ENCODE results near the gene TMEM115. TPM values are rescaled to one million over a fixed set of nuclear protein-coding genes. Genes with fewer than 3 reads are reported as not detected.
A peak's percentile ranks its signal among the peaks of the same experiment; 100 is the strongest.

TMEM115 gene
- total RNA-seq, 1 donor from 2014 or later, result 19.7 TPM

DNA sequence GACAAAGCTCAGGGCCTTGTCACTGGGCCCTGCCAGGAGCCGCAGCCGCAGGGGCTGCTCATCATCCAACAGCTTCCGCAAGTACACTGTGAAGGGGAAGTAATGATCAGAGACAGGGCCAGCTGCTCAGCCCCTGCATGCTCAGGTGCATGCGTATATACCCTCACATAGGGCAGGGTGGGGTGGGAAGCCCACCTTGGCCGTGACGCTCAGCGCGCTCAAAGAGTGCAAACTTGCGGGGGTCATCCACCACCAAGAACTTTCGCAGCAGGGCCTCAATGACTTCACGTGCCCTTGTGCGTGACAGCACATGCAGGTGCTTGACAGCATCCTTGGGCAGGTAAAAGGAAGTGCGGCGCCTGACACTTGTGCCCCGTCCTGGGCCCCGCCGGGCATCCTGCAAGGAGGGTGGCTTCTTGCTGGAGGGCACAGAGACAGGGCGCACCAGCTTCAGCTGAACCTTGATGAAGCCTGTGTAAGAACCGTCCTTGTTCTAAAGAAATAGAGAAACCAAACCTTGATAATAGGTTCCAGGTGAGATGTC is 27.9 kb downstream of the TMEM115 start:
- Histone ChIP-seq H3K27me3 (ENCODE audit: control insufficient read depth, insufficient read depth, low read length) (no peaks in the 10 kb centered on the region), H3K36me3 (ENCODE audit: control insufficient read depth, insufficient read depth, low read length) (peaks cover 17% of the 10 kb centered on the region), H3K4me3 (ENCODE audit: low read depth, low read length) (no peak overlapping the region)
- DNase-seq (ENCODE audit: low read depth) (no peak), FAIRE-seq (no peak)
- TF ChIP-seq, protein P1, sequence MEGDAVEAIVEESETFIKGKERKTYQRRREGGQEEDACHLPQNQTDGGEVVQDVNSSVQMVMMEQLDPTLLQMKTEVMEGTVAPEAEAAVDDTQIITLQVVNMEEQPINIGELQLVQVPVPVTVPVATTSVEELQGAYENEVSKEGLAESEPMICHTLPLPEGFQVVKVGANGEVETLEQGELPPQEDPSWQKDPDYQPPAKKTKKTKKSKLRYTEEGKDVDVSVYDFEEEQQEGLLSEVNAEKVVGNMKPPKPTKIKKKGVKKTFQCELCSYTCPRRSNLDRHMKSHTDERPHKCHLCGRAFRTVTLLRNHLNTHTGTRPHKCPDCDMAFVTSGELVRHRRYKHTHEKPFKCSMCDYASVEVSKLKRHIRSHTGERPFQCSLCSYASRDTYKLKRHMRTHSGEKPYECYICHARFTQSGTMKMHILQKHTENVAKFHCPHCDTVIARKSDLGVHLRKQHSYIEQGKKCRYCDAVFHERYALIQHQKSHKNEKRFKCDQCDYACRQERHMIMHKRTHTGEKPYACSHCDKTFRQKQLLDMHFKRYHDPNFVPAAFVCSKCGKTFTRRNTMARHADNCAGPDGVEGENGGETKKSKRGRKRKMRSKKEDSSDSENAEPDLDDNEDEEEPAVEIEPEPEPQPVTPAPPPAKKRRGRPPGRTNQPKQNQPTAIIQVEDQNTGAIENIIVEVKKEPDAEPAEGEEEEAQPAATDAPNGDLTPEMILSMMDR (IDR thresholded peaks at IDR 0.05; ENCODE audit: insufficient read depth, low read length, severe bottlenecking), result no peak

DNA sequence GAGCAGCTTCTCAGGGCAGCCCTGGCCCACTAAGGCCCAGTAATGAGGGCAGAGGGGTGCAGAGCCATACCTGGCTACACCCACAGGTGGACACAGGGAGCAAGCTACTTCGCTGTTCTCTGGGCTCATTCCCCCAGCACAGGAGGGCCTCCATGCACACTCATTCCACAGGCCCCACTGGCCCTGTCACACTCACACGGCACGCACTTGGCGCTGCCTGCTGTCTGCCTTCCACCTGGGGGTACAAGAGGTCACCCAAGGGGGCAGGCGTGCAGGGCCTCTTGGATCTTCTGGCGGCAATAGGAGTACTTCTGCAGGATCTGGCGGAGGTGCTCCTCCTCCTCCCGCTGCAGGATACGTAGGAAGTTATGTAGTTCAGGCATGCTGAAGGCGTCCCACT is 29.0 kb downstream of the TMEM115 start:
- Histone ChIP-seq H3K4me3 (ENCODE audit: low read depth, low read length) (no peak overlapping the region), H3K27me3 (ENCODE audit: control insufficient read depth, insufficient read depth, low read length) (no peaks in the 10 kb centered on the region), H3K36me3 (ENCODE audit: control insufficient read depth, insufficient read depth, low read length) (peaks cover 24% of the 10 kb centered on the region)
- DNase-seq (ENCODE audit: low read depth), result no peak
- TF ChIP-seq, protein P1 (IDR thresholded peaks at IDR 0.05; ENCODE audit: insufficient read depth, low read length, severe bottlenecking), result no peak
- no peak for FAIRE-seq

DNA sequence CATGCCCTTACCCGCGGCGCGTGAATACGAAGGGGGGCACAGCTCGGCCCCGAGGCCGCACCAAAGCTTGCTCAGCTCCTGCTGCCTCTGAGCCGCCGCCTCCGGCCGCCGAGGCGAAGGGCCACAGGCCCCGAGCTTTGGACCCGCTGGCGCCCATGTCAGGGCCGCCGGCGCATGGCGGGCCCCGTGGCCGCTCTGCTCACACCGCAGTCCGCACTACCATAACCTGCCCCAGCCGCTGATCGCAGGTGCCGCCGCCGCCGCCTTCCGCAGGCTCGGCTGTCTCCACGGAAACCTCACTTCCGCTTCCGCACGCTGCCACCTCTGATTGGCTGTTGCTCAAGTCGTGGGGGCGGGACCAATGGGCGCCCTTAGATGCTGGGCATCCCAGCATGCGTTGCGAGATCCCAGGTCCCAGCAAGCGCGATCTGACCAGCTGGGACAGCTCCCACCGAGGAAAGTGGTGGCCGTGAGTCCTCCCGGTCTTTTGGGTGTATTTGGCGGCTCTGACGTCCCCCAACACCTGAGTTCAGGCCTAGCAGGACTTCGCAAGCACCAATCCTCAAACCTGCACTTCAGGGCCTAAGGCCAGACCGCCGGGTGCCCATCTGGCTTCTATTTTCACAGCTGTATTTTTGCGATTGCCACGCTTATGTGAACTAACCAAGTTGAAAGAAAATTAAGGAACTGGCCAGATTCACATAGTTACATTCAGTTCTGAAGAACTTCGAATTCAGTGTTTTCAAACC is 31.2 kb downstream of the TMEM115 start, which contains the start of gene TUSC2:
TUSC2 (minus strand) TSS at position 281 of the 749 bp plus-strand sequence; CDS start at position 157, 124 bp downstream.
- TF ChIP-seq, protein P1 (IDR thresholded peaks at IDR 0.05; ENCODE audit: insufficient read depth, low read length, severe bottlenecking), result no peak
- Histone ChIP-seq H3K36me3 (ENCODE audit: control insufficient read depth, insufficient read depth, low read length) (peaks cover 26% of the 10 kb centered on the region), H3K27me3 (ENCODE audit: control insufficient read depth, insufficient read depth, low read length) (no peaks in the 10 kb centered on the region), H3K4me3 (ENCODE audit: low read depth, low read length) (peak within 1 kb of the TSS; percentile 95)
- DNase-seq (ENCODE audit: low read depth), result peak; percentile 94
- FAIRE-seq, result peak; percentile 7

DNA sequence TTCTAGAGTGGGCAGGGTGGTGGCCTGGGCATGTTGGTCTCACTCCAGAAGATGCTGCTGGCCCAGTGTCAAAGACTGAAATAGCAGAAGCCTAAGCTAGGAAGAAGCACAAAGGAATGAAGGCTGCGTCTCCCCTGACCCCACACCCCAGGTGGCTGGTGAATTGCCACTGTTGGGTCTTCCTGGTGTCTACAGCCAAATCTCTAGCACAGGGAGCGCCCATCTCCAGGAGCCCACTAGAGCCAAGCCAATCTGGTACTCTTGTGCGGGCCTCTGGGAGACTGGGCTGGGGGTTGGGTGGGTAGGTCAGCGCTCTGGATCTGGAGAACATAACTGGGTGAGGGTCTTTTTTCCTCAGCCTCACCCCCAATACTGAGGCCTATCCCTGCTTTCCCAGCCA is 32.2 kb downstream of the TMEM115 start:
- TF ChIP-seq, protein P1 (IDR thresholded peaks at IDR 0.05; ENCODE audit: insufficient read depth, low read length, severe bottlenecking), result no peak
- Histone ChIP-seq H3K4me3 (ENCODE audit: low read depth, low read length) (peak overlapping the region; percentile 95), H3K36me3 (ENCODE audit: control insufficient read depth, insufficient read depth, low read length) (peaks cover 26% of the 10 kb centered on the region), H3K27me3 (ENCODE audit: control insufficient read depth, insufficient read depth, low read length) (no peaks in the 10 kb centered on the region)
- FAIRE-seq (no peak), DNase-seq (ENCODE audit: low read depth) (no peak)

DNA sequence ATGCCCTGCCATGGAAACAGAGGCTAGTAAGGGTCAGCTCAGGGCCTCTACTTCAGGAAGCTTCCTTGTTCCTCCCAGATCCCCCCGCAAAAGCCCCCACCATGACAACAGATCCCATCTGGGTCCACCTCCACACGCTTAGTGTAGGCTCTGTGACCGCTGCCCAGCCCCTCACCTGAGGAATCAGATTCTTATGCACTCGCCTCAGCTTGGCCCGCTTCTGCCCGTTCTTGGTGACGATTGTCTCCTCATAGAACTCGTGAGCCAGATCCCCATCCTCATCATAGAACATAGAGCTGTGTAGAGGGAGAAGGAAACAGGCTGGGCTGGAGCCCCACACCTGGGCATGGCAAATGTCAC is 33.2 kb downstream of the TMEM115 start:
- no peak for FAIRE-seq
- TF ChIP-seq, protein P1 (IDR thresholded peaks at IDR 0.05; ENCODE audit: insufficient read depth, low read length, severe bottlenecking), result no peak
- DNase-seq (ENCODE audit: low read depth), result no peak

More for the DNA sequence above, 33.2 kb downstream of the TMEM115 start:
- Histone ChIP-seq H3K27me3 (ENCODE audit: control insufficient read depth, insufficient read depth, low read length) (no peaks in the 10 kb centered on the region), H3K36me3 (ENCODE audit: control insufficient read depth, insufficient read depth, low read length) (peaks cover 20% of the 10 kb centered on the region), H3K4me3 (ENCODE audit: low read depth, low read length) (no peak overlapping the region)
